ENCODE measurements around the gene MEF2A. TPM values are rescaled to one million over a fixed set of nuclear protein-coding genes. Genes with fewer than 3 reads are reported as not detected.

The MEF2A gene
- total and polyA plus RNA-seq, 2 donors (not counting 1 experiment from before 2014, with no cell fraction given) = 44.0 to 102 TPM

DNA sequence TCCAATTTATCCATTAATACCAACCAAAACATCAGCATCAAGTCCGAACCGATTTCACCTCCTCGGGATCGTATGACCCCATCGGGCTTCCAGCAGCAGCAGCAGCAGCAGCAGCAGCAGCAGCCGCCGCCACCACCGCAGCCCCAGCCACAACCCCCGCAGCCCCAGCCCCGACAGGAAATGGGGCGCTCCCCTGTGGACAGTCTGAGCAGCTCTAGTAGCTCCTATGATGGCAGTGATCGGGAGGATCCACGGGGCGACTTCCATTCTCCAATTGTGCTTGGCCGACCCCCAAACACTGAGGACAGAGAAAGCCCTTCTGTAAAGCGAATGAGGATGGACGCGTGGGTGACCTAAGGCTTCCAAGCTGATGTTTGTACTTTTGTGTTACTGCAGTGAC lies 146.6 kb downstream of the MEF2A start:
- H3K27ac Mint-ChIP-seq = no peak overlapping the region
- Histone ChIP-seq H3K27ac (ENCODE audit: low read length in 2 of 2) (no peak overlapping the region), H3K9me3 (ENCODE audit: control extremely low read depth in 1 of 3, control insufficient read depth in 2 of 3, insufficient read depth in 1 of 3, low read length in 2 of 3) (no peaks in the 10 kb centered on the region), H3K27me3 (replicated peaks in 1 of 4; ENCODE audit: control extremely low read depth in 1 of 4, control insufficient read depth in 3 of 4, insufficient read depth in 4 of 4, low read length in 3 of 4) (no peaks in the 10 kb centered on the region), H3K9ac (ENCODE audit: low read length) (no peak overlapping the region), H3K4me1 (ENCODE audit: control insufficient read depth in 2 of 2, insufficient read depth in 2 of 2, low read length in 2 of 2) (no peaks in the 10 kb centered on the region), H3K4me2 (replicated peaks; ENCODE audit: low read depth, low read length, poor library complexity, severe bottlenecking) (no peak overlapping the region), H4K20me1 (ENCODE audit: control insufficient read depth, insufficient read depth, low read length, poor library complexity, severe bottlenecking) (no peaks in the 10 kb centered on the region), H3K79me2 (ENCODE audit: control insufficient read depth, insufficient read depth, low read length) (no peaks in the 10 kb centered on the region), H3K36me3 (replicated peaks in 1 of 2; ENCODE audit: control extremely low read depth in 1 of 2, control insufficient read depth in 1 of 2, extremely low read depth in 1 of 2, insufficient read depth in 2 of 2, low read length in 1 of 2) (peaks cover 8 to 80% of the 10 kb centered on the region in 2 experiments), H2AFZ (ENCODE audit: insufficient read depth, low read depth, low read length, poor library complexity, severe bottlenecking) (no peak overlapping the region), H3K4me3 (ENCODE audit: control extremely low read depth in 1 of 5, extremely low read depth in 1 of 5, insufficient read depth in 1 of 5, low read depth in 2 of 5, low read length in 4 of 5) (no peak overlapping the region)
- DNase-seq = no peak
- no peak for ATAC-seq (ENCODE audit: low read depth)
- intact Hi-C loops (cut with micrococcal nuclease) = no loop called here
- TF ChIP-seq, protein P1, sequence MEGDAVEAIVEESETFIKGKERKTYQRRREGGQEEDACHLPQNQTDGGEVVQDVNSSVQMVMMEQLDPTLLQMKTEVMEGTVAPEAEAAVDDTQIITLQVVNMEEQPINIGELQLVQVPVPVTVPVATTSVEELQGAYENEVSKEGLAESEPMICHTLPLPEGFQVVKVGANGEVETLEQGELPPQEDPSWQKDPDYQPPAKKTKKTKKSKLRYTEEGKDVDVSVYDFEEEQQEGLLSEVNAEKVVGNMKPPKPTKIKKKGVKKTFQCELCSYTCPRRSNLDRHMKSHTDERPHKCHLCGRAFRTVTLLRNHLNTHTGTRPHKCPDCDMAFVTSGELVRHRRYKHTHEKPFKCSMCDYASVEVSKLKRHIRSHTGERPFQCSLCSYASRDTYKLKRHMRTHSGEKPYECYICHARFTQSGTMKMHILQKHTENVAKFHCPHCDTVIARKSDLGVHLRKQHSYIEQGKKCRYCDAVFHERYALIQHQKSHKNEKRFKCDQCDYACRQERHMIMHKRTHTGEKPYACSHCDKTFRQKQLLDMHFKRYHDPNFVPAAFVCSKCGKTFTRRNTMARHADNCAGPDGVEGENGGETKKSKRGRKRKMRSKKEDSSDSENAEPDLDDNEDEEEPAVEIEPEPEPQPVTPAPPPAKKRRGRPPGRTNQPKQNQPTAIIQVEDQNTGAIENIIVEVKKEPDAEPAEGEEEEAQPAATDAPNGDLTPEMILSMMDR (IDR thresholded peaks at IDR 0.05) = no peak
- no peak for TF ChIP-seq EZH2 (IDR thresholded peaks at IDR 0.05; ENCODE audit: borderline replicate concordance, insufficient read depth, low read depth, low read length, poor library complexity, severe bottlenecking)
- no peak overlapping the region for H3K4me3 Mint-ChIP-seq
- WGBS (ENCODE audit: insufficient coverage) = 94% methylated on average over 16 of the region's 18 CpGs
- ChIA-PET CTCF (interaction anchor here (6.0 kb wide), 1 partner anchor 8 kb away, joined by 49 read pairs; no protein-coding TSS in a partner anchor), POLR2A (interaction anchor here (0.7 kb wide), 1 partner anchor 440 kb away, joined by 3 read pairs; no protein-coding TSS in a partner anchor)
- no peaks in the 10 kb centered on the region for H3K27me3 Mint-ChIP-seq
- no peaks in the 10 kb centered on the region for H3K9me3 Mint-ChIP-seq (ENCODE audit: insufficient read depth)
- H3K4me1 Mint-ChIP-seq = peaks cover 10% of the 10 kb centered on the region

DNA sequence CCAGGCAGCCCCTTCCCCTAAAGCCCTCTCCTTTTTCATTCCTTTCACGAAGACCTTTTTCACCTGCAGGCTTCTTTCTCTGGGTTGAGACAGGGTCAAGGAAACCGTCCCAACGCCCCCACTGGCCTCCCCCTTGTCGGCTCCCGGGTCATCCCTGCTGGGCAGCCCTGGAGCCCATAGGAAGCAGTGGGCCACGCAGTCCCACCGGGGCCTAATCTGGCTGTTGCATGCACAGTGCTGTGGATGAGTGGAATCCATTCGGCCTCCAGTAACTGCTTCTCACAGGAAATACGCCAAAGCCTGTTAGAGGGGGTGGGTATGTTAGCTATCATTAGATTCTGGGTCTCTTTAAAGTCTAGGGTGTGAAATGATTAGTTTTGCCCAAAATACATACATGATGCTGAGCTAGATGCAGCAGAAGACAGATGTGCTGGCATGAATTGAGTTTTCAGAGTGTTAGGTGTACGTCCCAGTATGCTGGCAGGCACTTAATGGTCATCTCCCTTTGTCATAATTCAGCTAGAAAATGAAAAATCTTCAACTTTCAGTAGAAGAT lies 150.8 kb downstream of the MEF2A start:
- Mint-ChIP-seq H3K9me3 (ENCODE audit: insufficient read depth) (no peaks in the 10 kb centered on the region), H3K4me3 (no peak overlapping the region), H3K27me3 (no peaks in the 10 kb centered on the region), H3K27ac (no peak overlapping the region), H3K4me1 (peaks cover 41% of the 10 kb centered on the region)
- intact Hi-C loops (cut with micrococcal nuclease) = no loop called here
- no peak for ATAC-seq (ENCODE audit: low read depth)
- peaks cover 22 to 27% of the 10 kb centered on the region in 2 donors for H3K4me1 ChIP-seq (ENCODE audit: control insufficient read depth in 2 of 2, insufficient read depth in 2 of 2, low read length in 2 of 2)
- H3K36me3 ChIP-seq (replicated peaks in 1 of 2; ENCODE audit: control extremely low read depth in 1 of 2, control insufficient read depth in 1 of 2, extremely low read depth in 1 of 2, insufficient read depth in 2 of 2, low read length in 1 of 2) = peaks cover 0 to 41% of the 10 kb centered on the region in 2 experiments
- no peaks in the 10 kb centered on the region for H4K20me1 ChIP-seq (ENCODE audit: control insufficient read depth, insufficient read depth, low read length, poor library complexity, severe bottlenecking)
- ChIA-PET CTCF (interaction anchor here (1.1 to 6.0 kb wide), 4 partner anchors 12 to 443 kb away, joined by 3 to 49 read pairs (median 7); no protein-coding TSS in a partner anchor), POLR2A (interaction anchor here (1.1 kb wide), 1 partner anchor 16 kb away, joined by 4 read pairs; the partner anchor contains the start of gene LYSMD4)
- TF ChIP-seq, protein P1 (IDR thresholded peaks at IDR 0.05) = no peak
- no peak for TF ChIP-seq EZH2 (IDR thresholded peaks at IDR 0.05; ENCODE audit: borderline replicate concordance, insufficient read depth, low read depth, low read length, poor library complexity, severe bottlenecking)
- H3K4me2 ChIP-seq (replicated peaks; ENCODE audit: low read depth, low read length, poor library complexity, severe bottlenecking) = no peak overlapping the region
- no peak overlapping the region for H3K9ac ChIP-seq (ENCODE audit: low read length)
- no peak overlapping the region for H3K27ac ChIP-seq (ENCODE audit: low read length in 2 of 2)
- no peaks in the 10 kb centered on the region for H3K27me3 ChIP-seq (replicated peaks in 1 of 4; ENCODE audit: control extremely low read depth in 1 of 4, control insufficient read depth in 3 of 4, insufficient read depth in 4 of 4, low read length in 3 of 4)
- 91% methylated on average over 7 of the region's 10 CpGs for WGBS (ENCODE audit: insufficient coverage)
- no peak for DNase-seq
- no peak overlapping the region for H3K4me3 ChIP-seq (ENCODE audit: control extremely low read depth in 1 of 5, extremely low read depth in 1 of 5, insufficient read depth in 1 of 5, low read depth in 2 of 5, low read length in 4 of 5)
- no peak overlapping the region for H2AFZ ChIP-seq (ENCODE audit: insufficient read depth, low read depth, low read length, poor library complexity, severe bottlenecking)
- H3K79me2 ChIP-seq (ENCODE audit: control insufficient read depth, insufficient read depth, low read length) = no peaks in the 10 kb centered on the region
- H3K9me3 ChIP-seq (ENCODE audit: control extremely low read depth in 1 of 3, control insufficient read depth in 2 of 3, insufficient read depth in 1 of 3, low read length in 2 of 3) = no peaks in the 10 kb centered on the region
